ENCODE measurements around the gene MAML2.

The MAML2 gene

GRCh38 chr11:96342961-96343711, at the start of gene MAML2:
Gene MAML2, minus strand, starts transcription at chr11:96343195. Its CDS starts 1,300 bp downstream, at chr11:96341895.
- peak; percentile 96 for DNase-seq

- DNase-seq = peak; percentile 14
Measured at GRCh38 chr11:96391698-96392307, 48.8 kb upstream of the MAML2 start.

GRCh38 chr11:96390488-96390792, 47.4 kb upstream of the MAML2 start:
- no peak for DNase-seq

GRCh38 chr11:96389720-96390487, 46.9 kb upstream of the MAML2 start, which contains the start of the genes CCDC82 and JRKL:
Gene CCDC82, minus strand, starts transcription at chr11:96389912. Its CDS starts 5,165 bp downstream, at chr11:96384747.
Gene JRKL, plus strand, starts transcription at chr11:96390013. Its CDS starts 637 bp downstream, at chr11:96390650.
- peak; percentile 97 for DNase-seq

- DNase-seq = no peak
Measured at GRCh38 chr11:96388891-96389719, 46.1 kb upstream of the MAML2 start.

- DNase-seq = no peak
Measured at GRCh38 chr11:96385187-96385586, 42.2 kb upstream of the MAML2 start.

GRCh38 chr11:96384156-96384555, 41.2 kb upstream of the MAML2 start:
- no peak for DNase-seq

GRCh38 chr11:96376796-96377195, 33.8 kb upstream of the MAML2 start:
- no peak for DNase-seq

GRCh38 chr11:96373826-96374225, 30.8 kb upstream of the MAML2 start:
- no peak for DNase-seq

- DNase-seq = no peak
Measured at GRCh38 chr11:96367342-96367741, 24.3 kb upstream of the MAML2 start.

GRCh38 chr11:96366024-96366423, 23.0 kb upstream of the MAML2 start:
- DNase-seq = peak; percentile 7

- DNase-seq = no peak
Measured at GRCh38 chr11:96365493-96365892, 22.5 kb upstream of the MAML2 start.

GRCh38 chr11:96361778-96362177, 18.8 kb upstream of the MAML2 start:
- DNase-seq = peak; percentile 12

- DNase-seq = no peak
Measured at GRCh38 chr11:96358321-96358720, 15.3 kb upstream of the MAML2 start.

GRCh38 chr11:96357794-96358193, 14.8 kb upstream of the MAML2 start:
- no peak for DNase-seq

- no peak for DNase-seq
Measured at GRCh38 chr11:96356848-96357247, 13.9 kb upstream of the MAML2 start.

- DNase-seq = peak; percentile 35
Measured at GRCh38 chr11:96342014-96342960, 708 bp downstream of the MAML2 start.

- peak; percentile 64 for DNase-seq
Measured at GRCh38 chr11:96341211-96342013, 1.6 kb downstream of the MAML2 start.

- DNase-seq = no peak
Measured at GRCh38 chr11:96340555-96340885, 2.5 kb downstream of the MAML2 start.

GRCh38 chr11:96339706-96340554, 3.1 kb downstream of the MAML2 start:
- DNase-seq = peak; percentile 69
